Lower leg skin (tissue), 4 donors: ENCODE measurements around the gene HLA-DOA. TPM values are rescaled to one million over a fixed set of nuclear protein-coding genes. Genes with fewer than 3 reads are reported as not detected.

Source experiments
- DNase-seq, 2 donors: peaks; one replicate each; pipeline ENCODE4 v3.0.0-alpha.2; 2019; ENCODE audit warnings: low spot score in 2 of 2
- H3K4me3 ChIP-seq: fragments of 200-600 bp; sonication (generic); 2 replicates; pipeline ENCODE4 v1.5.1; 2017; ENCODE audit warnings: mild to moderate bottlenecking, low read depth; ENCODE audit not compliant: poor library complexity, severe bottlenecking
- POLR2A ChIP-seq, 2 donors: fragments of 450-650 bp; IDR thresholded peaks; one replicate each; pipeline ENCODE4 v1.6.1; 2016 to 2017; ENCODE audit warnings: antibody characterized with exemption in 2 of 2, mild to moderate bottlenecking in 1 of 2, moderate library complexity in 1 of 2
- WGBS, 2 donors: methylation state at CpG; one replicate each; pipeline ENCODE4 v1.1.5; 2018; 5-methylcytosine and 5-hydroxymethylcytosine counted together
- intact Hi-C: fragments of 100-400 bp; cut with DNase I; formaldehyde crosslinking; loops from one replicate; pipeline ENCODE4 v1.15.0; 2023; ENCODE audit warnings: low total_unique reads
- total RNA-seq, 4 donors: library from RNA; depleted of rRNA; stranded (reverse); fragments of >200 nt; gene quantifications; one replicate each; pipeline ENCODE4 v1.1.0, GENCODE V29; 2016
- TF ChIP-seq, protein P1 (sequence below), 3 donors: fragments of 450-650 bp; IDR thresholded peaks; one replicate each; pipeline ENCODE4 v1.5.1; 2016; ENCODE audit warnings: antibody characterized with exemption in 3 of 3, mild to moderate bottlenecking in 3 of 3, moderate library complexity in 2 of 3

Gene HLA-DOA
- total RNA-seq, 4 donors from 2014 or later: 4.3 to 47.9 (median 13.4) TPM

DNA sequence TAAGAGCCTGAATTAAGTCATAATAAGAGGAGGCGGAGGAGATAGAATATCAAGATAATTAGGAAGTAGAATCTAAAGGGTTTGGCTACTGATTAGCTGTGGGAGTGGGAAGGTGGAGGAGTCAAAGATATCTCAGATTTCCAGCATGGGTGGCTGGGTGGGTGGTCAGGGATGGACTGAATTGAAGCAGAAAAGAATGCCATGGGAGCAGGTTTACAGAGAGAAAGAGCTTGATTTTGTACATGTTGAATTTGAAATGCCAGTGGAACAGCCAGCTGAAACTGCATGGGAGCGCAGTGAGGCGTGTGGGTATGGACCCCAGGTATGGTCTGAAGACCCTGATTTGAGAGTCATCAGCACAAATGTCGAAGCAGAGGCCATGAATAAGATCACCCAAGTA, 55.1 kb downstream of the HLA-DOA start:
- TF ChIP-seq POLR2A (IDR thresholded peaks at IDR 0.05): no peak
- TF ChIP-seq, protein P1, sequence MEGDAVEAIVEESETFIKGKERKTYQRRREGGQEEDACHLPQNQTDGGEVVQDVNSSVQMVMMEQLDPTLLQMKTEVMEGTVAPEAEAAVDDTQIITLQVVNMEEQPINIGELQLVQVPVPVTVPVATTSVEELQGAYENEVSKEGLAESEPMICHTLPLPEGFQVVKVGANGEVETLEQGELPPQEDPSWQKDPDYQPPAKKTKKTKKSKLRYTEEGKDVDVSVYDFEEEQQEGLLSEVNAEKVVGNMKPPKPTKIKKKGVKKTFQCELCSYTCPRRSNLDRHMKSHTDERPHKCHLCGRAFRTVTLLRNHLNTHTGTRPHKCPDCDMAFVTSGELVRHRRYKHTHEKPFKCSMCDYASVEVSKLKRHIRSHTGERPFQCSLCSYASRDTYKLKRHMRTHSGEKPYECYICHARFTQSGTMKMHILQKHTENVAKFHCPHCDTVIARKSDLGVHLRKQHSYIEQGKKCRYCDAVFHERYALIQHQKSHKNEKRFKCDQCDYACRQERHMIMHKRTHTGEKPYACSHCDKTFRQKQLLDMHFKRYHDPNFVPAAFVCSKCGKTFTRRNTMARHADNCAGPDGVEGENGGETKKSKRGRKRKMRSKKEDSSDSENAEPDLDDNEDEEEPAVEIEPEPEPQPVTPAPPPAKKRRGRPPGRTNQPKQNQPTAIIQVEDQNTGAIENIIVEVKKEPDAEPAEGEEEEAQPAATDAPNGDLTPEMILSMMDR (IDR thresholded peaks at IDR 0.05): no peak
- H3K4me3 ChIP-seq: no peak overlapping the region
- intact Hi-C loops: no loop called here
- 77 to 89% methylated on average over 4 of the region's 4 CpGs for WGBS, 2 donors
- no peak for DNase-seq

Other genes starting within 250 kb of the HLA-DOA start
- 10 to 100 TPM; 63.7 to 89.1 (median 68.7) TPM for gene HLA-DQB2, start 246.1 kb downstream of the HLA-DOA start, total RNA-seq
- 1 to 10 TPM; 1.7 to 3.3 (median 2.1) TPM for gene HLA-DOB, start 192.6 kb downstream of the HLA-DOA start, total RNA-seq
- 10 to 100 TPM; 13.6 to 23.3 (median 15.6) TPM for gene TAP2, start 170.9 kb downstream of the HLA-DOA start, total RNA-seq
- gene PSMB8, start 165.5 kb downstream of the HLA-DOA start, total RNA-seq: 10 to 100 TPM; 38.9 to 63.9 (median 50.3) TPM
- gene TAP1, start 155.9 kb downstream of the HLA-DOA start, total RNA-seq: 100 to 1,000 TPM in 3 of 4 donors, 10 to 100 TPM in 1; 90.7 to 113 (median 105) TPM
- gene PSMB9, start 155.4 kb downstream of the HLA-DOA start, total RNA-seq: 10 to 100 TPM; 25.4 to 29.9 (median 28.1) TPM
- gene HLA-DMB, start 68.6 kb downstream of the HLA-DOA start, total RNA-seq: 10 to 100 TPM; 15.3 to 23.2 (median 18.4) TPM
- 10 to 100 TPM; 11.5 to 33.4 (median 22.4) TPM for gene HLA-DMA, start 56.5 kb downstream of the HLA-DOA start, total RNA-seq
- gene BRD2, start 41.0 kb downstream of the HLA-DOA start, total RNA-seq: 100 to 1,000 TPM in 3 of 4 donors, 10 to 100 TPM in 1; 97.5 to 130 (median 119) TPM
- 100 to 1,000 TPM in 2 of 4 donors, 10 to 100 TPM in 2; 57.1 to 127 (median 96.8) TPM for gene HLA-DPA1, start 64.1 kb upstream of the HLA-DOA start, total RNA-seq
- gene HLA-DPB1, start 66.4 kb upstream of the HLA-DOA start, total RNA-seq: 10 to 100 TPM; 48.1 to 84.0 (median 63.3) TPM
- gene COL11A2, start 182.9 kb upstream of the HLA-DOA start, total RNA-seq: under 1 TPM; 0.16 to 0.30 (median 0.28) TPM
- 10 to 100 TPM; 17.8 to 27.3 (median 24.9) TPM for gene RXRB, start 191.1 kb upstream of the HLA-DOA start, total RNA-seq
- 10 to 100 TPM; 35.4 to 52.7 (median 39.1) TPM for gene SLC39A7, start 191.3 kb upstream of the HLA-DOA start, total RNA-seq
- 10 to 100 TPM; 39.3 to 49.5 (median 41.8) TPM for gene HSD17B8, start 195.1 kb upstream of the HLA-DOA start, total RNA-seq
- gene RING1, start 198.9 kb upstream of the HLA-DOA start, total RNA-seq: 10 to 100 TPM; 10.0 to 22.1 (median 13.7) TPM